ENCODE measurements around the gene GTPBP8.
"Not testable (repeated sequence)": the region's sequence is repeated elsewhere in the genome, so short reads cannot be mapped to it uniquely, and the experiment has no call there.

GTPBP8 gene

GRCh38 chr3:113040231-113040630 lies 49.4 kb downstream of the GTPBP8 start:
- ChIA-PET CTCF (interaction anchor here (1.3 kb wide), 2 partner anchors 11 to 13 kb away, joined by 3 to 4 read pairs; no protein-coding TSS in a partner anchor), POLR2A (no interaction called here)
- DNase-seq (ENCODE audit: extremely low spot score): no peak
- no peak for TF ChIP-seq CTCF (IDR thresholded peaks at IDR 0.05; ENCODE audit: control extremely low read depth, extremely low read depth, low read depth, missing control alignments)

- TF ChIP-seq CTCF (IDR thresholded peaks at IDR 0.05; ENCODE audit: control extremely low read depth, extremely low read depth, low read depth, missing control alignments): no peak
- ChIA-PET CTCF (interaction anchor here (1.0 to 3.6 kb wide), 3 partner anchors 9 to 400 kb away, joined by 4 to 17 read pairs (median 5); no protein-coding TSS in a partner anchor), POLR2A (interaction anchor here (0.6 kb wide), 1 partner anchor 24 kb away, joined by 5 read pairs; a partner anchor contains a TSS)
- no peak for DNase-seq (ENCODE audit: extremely low spot score)
These were observed 52.9 kb downstream of the GTPBP8 start for GRCh38 chr3:113043686-113044085.

- DNase-seq (ENCODE audit: extremely low spot score); POLR2A ChIA-PET; CTCF ChIA-PET: not testable (repeated sequence)
These were observed 55.6 kb downstream of the GTPBP8 start for GRCh38 chr3:113046186-113046965.

GRCh38 chr3:113051302-113051711 lies 60.5 kb downstream of the GTPBP8 start:
- POLR2A ChIA-PET: no interaction called here
- DNase-seq (ENCODE audit: extremely low spot score): peak; percentile 77

More at GRCh38 chr3:113051302-113051711, 60.5 kb downstream of the GTPBP8 start:
- peak; percentile 69 for TF ChIP-seq CTCF (IDR thresholded peaks at IDR 0.05; ENCODE audit: control extremely low read depth, extremely low read depth, low read depth, missing control alignments)
- CTCF ChIA-PET: interaction anchor here (0.6 to 1.3 kb wide), 8 partner anchors 10 to 243 kb away, joined by 3 to 13 read pairs (median 4); no protein-coding TSS in a partner anchor
